Body of pancreas (tissue), 4 donors: ENCODE measurements around the gene HAGHL.

Experiments used
- CTCF ChIP-seq, 7 experiments: fragments of 450-650 bp in 4 of 7; fragments of 200-600 bp in 3 of 7; sonication (generic) in 3 of 7; IDR thresholded peaks; one replicate each; pipeline ENCODE4 v1.5.1; 2016 to 2019; ENCODE audit warnings: antibody characterized with exemption in 7 of 7
- POLR2A ChIP-seq, 3 donors: fragments of 450-650 bp; IDR thresholded peaks; one replicate each; pipeline ENCODE4 v1.6.1; 2016; ENCODE audit warnings: antibody characterized with exemption in 3 of 3, mild to moderate bottlenecking in 2 of 3

GRCh38 chr16:710500-711075, 16.3 kb upstream of the HAGHL start:
- TF ChIP-seq CTCF (IDR thresholded peaks at IDR 0.05) (no peak), POLR2A (IDR thresholded peaks at IDR 0.05) (no peak)
